AG08396 (cell line): Measurements from ENCODE around the gene POU6F1.
"Not testable (repeated sequence)": the region's sequence is repeated elsewhere in the genome, so short reads cannot be mapped to it uniquely, and the experiment has no call there.

ENCODE experiments used
- DNase-seq: peaks from one replicate; pipeline ENCODE4 v3.0.0; 2012; ENCODE audit warnings: low spot score, mixed read lengths

POU6F1 gene

GRCh38 chr12:51227962-51228361 lies 10.1 kb upstream of the POU6F1 start:
- no peak for DNase-seq

- not testable (repeated sequence) for DNase-seq
These were observed 9.2 kb upstream of the POU6F1 start for GRCh38 chr12:51227112-51227511.

- no peak for DNase-seq
These were observed 7.9 kb upstream of the POU6F1 start for GRCh38 chr12:51225771-51226170.

GRCh38 chr12:51225234-51225633 lies 7.4 kb upstream of the POU6F1 start:
- DNase-seq, result no peak

- DNase-seq, result no peak
These were observed 6.8 kb upstream of the POU6F1 start for GRCh38 chr12:51224625-51225024.

GRCh38 chr12:51222461-51222860 lies 4.6 kb upstream of the POU6F1 start:
- no peak for DNase-seq

GRCh38 chr12:51219857-51220256 lies 2.0 kb upstream of the POU6F1 start:
- not testable (repeated sequence) for DNase-seq

- DNase-seq, result no peak
These were observed 1.5 kb upstream of the POU6F1 start for GRCh38 chr12:51219322-51219721.

- DNase-seq, result no peak
These were observed 822 bp upstream of the POU6F1 start for GRCh38 chr12:51218607-51219161.

- peak; percentile 83 for DNase-seq
These were observed 512 bp downstream of the POU6F1 start for GRCh38 chr12:51217133-51217967.

GRCh38 chr12:51216642-51217041 lies 1.2 kb downstream of the POU6F1 start:
- no peak for DNase-seq

- DNase-seq, result no peak
These were observed 3.0 kb downstream of the POU6F1 start for GRCh38 chr12:51214895-51215294.

GRCh38 chr12:51210690-51211395 lies 7.0 kb downstream of the POU6F1 start:
- DNase-seq, result no peak

GRCh38 chr12:51209259-51209658 lies 8.6 kb downstream of the POU6F1 start:
- DNase-seq, result no peak

- DNase-seq, result no peak
These were observed 9.7 kb downstream of the POU6F1 start for GRCh38 chr12:51208016-51208660.

- DNase-seq, result no peak
These were observed 12.5 kb downstream of the POU6F1 start for GRCh38 chr12:51205350-51205749.

GRCh38 chr12:51202718-51203117 lies 15.1 kb downstream of the POU6F1 start:
- DNase-seq, result no peak

GRCh38 chr12:51200806-51201205 lies 17.1 kb downstream of the POU6F1 start:
- DNase-seq, result no peak

GRCh38 chr12:51200156-51200555 lies 17.7 kb downstream of the POU6F1 start:
- DNase-seq, result no peak

GRCh38 chr12:51199366-51199945 lies 18.4 kb downstream of the POU6F1 start:
- DNase-seq, result no peak

- DNase-seq, result no peak
These were observed 19.1 kb downstream of the POU6F1 start for GRCh38 chr12:51198568-51199365.
